Erythroblast (primary cell): ENCODE measurements around the gene FUZ.
A peak's percentile ranks its signal among the peaks of the same experiment; 100 is the strongest.

Source experiments
- DNase-seq, 2 experiments: peaks; one replicate each; lab custom pipeline; 2025; lab: John Stamatoyannopoulos, UW
- GATA1 ChIP-seq: IDR thresholded peaks from 2 replicates; pipeline ENCODE4 v1.6.1; 2011; ENCODE audit warnings: low read depth, mild to moderate bottlenecking, control low read depth, low read length, moderate library complexity
- POLR2A ChIP-seq: IDR thresholded peaks from 2 replicates; pipeline ENCODE4 v1.6.1; 2011; ENCODE audit warnings: mild to moderate bottlenecking, low read length

The FUZ gene

DNA sequence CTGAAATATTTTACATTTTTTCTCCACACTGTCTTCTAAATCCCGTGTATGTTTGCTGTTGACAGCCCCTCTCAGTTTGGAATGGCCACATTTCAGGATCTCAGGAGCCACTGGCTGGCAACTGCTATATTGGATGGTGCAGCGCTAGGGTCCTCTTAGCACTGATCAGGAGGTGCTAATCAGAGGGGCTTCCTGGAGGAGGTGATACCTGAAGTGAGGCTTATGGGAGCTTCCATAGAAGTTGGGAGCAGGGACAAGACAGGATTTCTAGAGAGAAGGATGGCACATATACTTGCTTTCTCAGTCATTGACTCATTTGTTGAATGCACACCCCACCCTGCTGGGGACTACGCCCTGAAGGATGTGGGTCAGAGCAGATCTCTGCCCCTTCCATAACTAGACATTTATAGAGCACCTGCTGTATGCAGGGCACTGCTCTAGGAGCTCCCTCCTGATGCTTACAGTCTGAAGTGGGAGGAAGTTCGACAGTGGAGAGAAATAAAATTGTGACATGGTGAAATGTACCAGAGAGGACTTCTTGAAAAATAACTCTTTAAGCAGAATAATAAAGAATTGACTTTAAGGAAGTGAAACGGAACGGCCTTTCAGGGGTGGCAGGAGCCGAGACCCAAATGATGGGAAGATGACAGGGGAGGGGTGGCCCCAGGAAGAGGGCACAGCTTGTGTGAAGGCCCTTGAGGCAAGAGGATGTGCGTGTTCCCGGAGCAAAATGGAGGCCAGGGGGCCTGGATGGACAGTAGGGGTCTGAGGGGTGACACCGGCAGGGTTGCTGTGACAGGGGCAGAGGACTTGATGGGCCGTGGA lies 33.1 kb downstream of the FUZ start:
- TF ChIP-seq GATA1 (no peak), POLR2A (no peak)
- DNase-seq, result no peak

DNA sequence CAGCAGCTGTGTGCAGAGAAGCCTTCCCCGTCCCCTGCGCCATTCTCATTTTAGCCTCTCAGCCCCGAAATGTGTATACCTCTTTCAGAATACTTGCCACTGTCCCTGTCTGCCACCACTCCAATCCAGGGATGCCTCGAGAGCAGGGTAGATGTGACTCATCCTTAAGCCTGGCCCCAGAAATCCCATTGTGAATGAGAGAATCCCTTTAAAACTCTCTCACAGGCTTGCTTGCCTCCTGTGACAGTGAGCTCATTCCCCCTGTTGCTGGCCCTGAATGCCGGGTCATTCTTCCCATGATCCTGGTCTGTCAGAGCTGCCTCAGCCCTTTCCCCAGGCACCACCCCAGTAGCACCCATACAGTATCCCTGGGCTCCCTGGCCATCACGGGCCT lies 36.7 kb downstream of the FUZ start:
- no peak for TF ChIP-seq POLR2A
- TF ChIP-seq GATA1, result no peak
- DNase-seq, result no peak

DNA sequence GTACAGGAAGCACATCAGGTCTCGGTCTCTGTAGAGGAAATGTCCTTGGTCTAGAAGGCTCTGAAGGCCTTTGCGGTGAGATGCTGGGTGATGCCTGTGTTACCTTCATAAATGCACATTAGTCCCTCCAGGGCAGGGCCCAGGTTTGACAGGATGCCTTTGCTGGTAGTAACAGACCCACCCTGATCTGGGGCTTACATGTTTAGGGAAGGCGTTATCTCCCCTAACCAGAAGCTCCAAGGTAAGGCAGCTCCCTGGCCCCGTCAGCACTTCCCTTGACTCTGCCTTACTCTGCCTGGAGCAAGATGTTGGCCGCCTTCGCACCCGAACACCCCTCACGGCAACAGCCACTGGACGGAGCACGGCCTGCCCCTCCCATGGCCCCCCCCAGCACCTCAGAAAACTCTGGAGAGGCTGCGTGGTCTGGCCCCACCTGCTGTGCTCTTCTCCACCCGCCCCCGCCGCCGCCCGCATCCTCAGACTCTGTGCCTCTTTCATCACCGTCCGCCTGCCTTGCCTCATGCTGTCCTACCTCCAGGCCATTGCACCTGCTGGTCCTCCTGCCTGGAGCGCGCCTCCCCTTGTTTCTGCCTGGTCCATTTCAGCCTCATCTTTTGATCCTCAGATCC lies 37.2 kb downstream of the FUZ start:
- peak; percentile 87 to 89 for DNase-seq
- no peak for TF ChIP-seq POLR2A
- TF ChIP-seq GATA1, result no peak

DNA sequence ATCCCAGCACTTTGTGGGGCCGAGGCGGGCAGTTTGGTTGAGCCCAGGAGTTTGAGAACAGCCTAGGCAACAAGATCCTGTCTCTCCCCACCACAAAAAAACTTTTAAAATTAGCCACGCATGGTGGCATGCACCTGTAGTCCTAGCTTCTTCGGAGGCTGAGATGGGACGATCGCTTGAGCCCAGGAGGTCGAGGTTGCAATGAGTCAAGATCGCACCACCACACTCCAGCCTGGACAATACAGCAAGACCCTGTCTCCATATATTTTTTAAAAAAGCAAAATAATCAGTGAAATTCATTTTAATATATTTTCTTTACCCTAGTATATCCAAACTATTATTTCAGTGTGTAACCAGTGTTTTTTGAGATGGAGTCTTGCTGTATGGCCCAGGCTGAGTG lies 38.1 kb downstream of the FUZ start:
- DNase-seq, result no peak

DNA sequence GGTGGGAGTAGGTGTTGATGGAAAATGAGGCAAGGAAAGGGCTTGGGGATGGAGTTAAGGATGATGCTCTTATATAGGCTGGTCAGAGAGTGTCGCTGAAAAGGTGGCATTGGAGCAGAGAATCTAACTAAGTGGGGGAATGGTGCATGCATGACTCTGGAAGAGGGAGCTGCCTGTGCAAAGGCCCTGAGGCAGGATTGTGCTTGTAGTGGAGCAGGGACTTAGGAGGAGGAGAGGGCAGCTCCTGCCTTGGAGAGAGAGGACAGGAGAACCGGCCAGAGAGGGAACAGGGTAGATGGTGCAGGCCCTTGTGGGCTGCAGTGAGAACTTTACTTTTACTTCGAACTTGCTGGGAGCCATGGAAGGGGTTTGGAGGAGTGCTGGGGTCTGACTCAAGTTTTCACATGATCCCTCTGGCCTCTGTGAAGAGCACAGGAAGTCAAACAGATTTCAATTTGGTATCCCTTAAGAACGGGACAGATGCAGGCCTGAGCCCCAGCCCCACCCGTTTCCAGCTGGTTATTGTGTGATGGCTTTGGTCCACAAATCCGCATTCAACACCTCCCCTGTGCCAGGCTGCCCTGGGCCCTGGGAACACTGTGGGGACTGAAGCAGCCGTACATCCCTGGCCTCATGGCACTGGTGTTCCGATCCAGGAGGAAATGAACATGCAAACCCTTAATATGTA lies 39.3 kb downstream of the FUZ start:
- TF ChIP-seq GATA1, result no peak
- no peak for TF ChIP-seq POLR2A

More for the DNA sequence above, 38.1 kb downstream of the FUZ start:
- no peak for TF ChIP-seq POLR2A
- TF ChIP-seq GATA1, result no peak

DNA sequence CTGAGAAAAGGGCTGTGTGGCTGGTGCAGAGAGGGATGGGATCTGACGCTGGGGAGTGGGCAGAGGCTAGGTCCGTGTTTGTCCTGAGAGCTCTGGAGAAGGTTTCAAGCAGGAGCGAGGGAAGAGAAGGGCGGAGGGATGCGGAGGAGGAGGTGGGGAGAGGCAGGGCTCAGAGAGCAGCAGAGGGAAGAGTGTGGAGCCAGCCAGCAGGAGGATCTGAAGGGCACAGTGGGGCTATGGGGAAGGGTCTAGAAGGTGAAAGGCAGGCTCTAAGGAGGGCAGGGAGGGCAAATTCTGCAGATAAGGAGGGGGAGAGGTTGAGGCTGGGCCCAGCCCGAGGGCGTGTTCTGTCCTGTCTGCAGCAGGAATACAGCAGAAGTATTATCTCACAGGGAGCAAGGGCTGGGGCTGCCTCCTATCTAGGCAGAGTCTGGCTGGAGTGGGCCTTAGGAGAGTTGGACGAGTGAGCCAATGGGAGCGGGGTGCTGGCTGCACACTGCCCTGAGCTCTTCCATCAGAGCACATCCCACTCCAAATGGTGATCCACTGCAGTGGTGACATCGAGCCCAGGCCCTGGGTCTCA lies 40.2 kb downstream of the FUZ start:
- TF ChIP-seq GATA1, result no peak
- TF ChIP-seq POLR2A, result peak; percentile 31
- peak; percentile 76 to 86 for DNase-seq

More for the DNA sequence above, 39.3 kb downstream of the FUZ start:
- no peak for DNase-seq

DNA sequence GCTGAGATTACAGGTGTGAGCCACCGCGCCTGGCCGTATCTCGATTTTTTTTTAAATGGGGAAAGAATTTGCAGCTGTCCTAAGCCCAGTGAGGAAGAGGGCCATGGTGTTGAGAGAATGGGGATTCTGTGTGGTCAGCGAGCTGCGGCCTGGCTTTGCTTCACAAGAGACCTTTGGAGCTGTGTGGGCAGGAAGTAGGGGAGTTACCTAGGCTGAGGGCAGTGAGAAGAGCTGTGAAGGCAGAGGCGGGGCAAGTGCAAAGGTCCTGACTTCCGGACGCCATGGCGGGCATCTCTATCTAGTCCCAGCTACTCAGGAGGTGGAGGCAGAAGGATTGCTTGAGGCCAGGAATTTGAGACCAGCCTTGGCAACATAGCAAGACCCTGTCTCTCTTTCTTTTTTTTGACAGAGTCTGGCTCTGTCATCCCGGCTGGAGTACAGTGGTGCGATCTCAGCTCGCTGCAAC lies 41.4 kb downstream of the FUZ start:
- TF ChIP-seq GATA1 (no peak), POLR2A (no peak)
- DNase-seq, result no peak

DNA sequence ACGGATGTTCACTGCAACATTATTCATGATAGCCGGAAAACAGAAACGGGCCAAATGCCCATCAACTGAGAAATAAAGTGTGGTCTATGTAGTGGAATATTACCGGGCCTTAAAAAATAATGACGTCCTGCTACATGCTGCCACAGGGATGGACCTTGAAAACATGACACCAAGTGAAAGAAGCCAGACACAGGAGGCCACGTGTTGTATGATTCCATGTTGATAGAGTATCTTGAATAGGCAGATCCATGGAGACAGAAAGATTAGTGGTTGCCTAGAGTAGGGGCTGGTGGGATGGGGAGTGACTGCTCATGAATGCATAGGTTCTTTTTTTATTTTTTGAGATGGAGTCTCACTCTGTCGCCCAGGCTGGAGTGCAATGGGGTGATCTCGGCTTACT lies 42.6 kb downstream of the FUZ start:
- TF ChIP-seq GATA1 (no peak), POLR2A (no peak)
- DNase-seq, result peak in 1 of 2 experiments; percentile 77

DNA sequence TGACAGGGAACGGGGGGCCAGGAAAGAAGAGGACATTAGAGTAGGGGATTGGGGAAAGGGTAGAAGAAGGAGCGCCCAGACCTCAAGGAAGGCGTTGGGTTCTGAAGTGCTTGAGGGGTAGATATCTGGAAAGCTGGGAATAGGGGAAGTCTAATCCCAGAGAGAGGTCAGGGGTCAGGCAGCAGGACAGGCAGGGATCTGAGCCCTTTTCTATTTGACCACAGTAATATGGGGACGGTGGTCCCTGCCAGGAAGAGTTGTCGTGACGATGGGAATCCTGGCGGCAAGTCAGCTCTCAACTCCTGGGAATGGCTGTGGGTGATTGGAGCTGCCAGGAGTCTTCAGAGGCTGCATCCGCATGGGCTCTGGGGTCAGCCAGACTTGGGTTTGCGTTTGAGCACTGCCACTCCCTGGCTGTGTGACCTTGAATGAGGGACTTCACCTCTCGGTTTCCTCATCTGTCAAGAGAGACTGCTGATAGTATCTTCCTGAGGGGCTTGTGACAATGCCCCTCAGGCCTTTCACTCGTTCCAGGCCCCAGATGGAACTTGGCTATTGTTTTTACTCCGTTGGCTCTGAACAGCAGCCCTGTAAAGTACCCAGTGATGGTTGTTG lies 45.0 kb downstream of the FUZ start:
- TF ChIP-seq POLR2A (peak; percentile 4), GATA1 (no peak)
- DNase-seq, result no peak

DNA sequence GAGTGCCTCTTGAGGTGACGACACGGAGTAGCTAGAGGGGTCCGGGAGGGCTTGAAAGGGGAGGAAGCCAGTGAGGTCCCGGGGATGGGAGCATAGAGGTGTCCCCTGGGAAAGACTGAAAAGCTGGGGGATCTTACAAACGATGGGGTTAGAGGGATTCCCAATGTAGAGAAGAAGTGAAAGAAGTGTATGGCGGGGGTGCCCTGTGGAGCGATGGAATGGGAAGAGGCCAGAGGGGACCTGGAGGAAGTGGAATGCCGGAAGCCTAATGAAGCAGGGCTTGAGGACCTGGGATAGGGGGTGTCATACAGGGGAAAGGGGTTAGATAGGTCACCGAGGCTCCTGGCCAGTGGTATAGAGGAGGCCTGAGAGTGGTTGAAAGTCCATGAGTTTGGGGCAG lies 45.7 kb downstream of the FUZ start:
- TF ChIP-seq GATA1 (no peak), POLR2A (peak; percentile 23)
- no peak for DNase-seq

DNA sequence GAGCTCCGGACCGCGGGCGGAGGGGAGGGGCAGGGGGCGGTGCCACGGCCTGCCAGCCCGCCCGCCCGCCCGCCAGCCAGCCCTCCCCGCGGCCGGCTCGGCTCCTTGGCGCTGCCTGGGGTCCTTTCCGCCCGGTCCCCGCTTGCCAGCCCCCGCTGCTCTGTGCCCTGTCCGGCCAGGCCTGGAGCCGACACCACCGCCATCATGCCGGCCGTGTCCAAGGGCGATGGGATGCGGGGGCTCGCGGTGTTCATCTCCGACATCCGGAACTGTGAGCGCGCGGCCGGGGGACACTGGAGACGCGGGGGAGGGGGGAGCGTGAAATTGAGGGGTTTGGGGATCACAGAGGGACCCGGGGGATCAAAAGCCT lies 46.2 kb downstream of the FUZ start, which contains the start of gene AP2A1:
Gene AP2A1, plus strand, starts transcription at position 72 of the 370 bp plus-strand sequence. Its CDS starts 133 bp downstream, at position 205.
- TF ChIP-seq POLR2A, result no peak
- TF ChIP-seq GATA1, result no peak
- DNase-seq, result no peak

DNA sequence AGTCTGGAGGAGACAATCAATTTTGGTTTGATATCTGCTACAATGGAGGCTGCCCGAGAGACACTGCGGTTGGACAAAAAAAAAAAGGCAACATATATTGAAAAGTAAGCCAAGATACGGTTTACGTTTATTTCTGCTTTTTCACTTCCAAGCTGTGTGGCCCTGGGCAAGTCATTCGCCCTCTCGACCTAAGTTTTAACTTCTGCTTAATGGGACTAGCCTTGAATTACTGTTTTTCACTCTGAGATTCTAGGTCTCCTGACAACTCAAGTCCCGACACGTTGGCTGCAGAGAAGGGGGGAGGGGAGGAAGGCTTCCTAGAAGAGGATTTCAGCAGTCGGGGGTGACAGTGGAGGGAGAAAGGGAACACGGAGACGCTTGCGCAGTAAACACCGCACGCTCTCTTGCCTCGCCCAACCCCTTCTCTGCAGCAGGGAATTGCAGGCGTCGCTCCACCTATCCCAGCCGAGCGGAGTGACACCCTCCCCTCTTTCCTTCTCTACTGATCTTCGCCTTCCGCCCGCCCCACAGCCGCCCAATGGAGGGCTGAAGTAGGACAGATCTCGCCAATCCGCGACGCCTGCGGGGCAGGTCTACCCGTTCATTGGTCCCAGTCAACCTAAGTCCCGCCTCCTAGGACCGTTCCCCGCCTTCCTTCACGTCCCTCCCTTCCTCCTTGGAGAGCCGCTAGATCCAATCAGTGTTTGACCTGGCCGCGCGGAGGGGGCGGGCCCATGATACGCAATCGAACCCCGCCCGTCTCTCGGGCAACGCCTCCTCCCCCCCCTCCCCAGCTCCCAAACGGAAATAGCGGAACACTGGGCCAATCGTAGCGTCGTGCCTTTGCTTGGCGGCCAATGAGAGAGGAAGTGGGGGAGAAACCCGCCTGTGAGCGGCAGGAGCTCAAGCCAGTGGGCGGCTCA lies 46.8 kb downstream of the FUZ start:
- TF ChIP-seq POLR2A (peak; percentile 87), GATA1 (no peak)
- peak; percentile 100 for DNase-seq

DNA sequence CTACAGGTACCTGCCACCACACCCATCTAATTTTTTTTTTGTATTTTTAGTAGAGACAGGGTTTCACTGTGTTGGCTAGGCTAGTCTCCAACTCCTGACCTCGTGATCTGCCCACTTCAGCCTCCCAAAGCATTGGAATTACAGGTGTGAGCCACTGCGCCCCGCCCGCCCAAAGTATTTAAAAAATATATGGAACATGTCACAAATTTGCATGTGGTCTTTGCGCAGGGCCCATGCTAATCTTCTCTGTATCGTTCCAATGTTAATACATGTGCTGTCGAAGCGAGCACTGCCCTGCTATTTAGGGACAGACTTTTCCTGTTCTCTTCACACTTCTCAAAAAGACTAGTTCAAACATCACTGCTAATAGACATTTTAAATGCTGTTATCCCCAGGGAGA lies 48.8 kb downstream of the FUZ start:
- TF ChIP-seq GATA1 (no peak), POLR2A (no peak)
- no peak for DNase-seq
